Measurements from ENCODE around the gene SLC35E2B.
"Not testable (repeated sequence)": the region's sequence is repeated elsewhere in the genome, so short reads cannot be mapped to it uniquely, and the experiment has no call there.

The SLC35E2B gene

DNA sequence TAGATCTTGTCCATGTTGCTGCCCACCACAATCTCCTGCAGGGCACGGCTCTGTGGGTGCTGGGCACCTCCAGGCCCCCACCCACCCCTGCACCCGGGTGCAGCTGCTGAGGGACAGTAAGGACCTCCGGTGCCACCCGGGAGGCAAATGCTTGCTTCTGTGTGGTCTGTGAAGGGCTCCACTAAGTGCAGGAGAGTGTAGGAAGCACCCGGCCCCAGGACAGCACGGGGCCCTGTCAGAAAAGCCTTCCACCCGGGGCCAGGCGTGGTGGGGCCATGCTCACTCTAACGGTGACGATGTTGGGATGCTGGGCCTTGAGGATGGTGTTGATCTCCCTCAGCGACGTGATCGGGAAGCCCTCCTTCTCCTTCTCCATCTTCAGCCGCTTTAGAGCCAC, 55.1 kb downstream of the SLC35E2B start:
- not testable (repeated sequence) for DNase-seq

DNA sequence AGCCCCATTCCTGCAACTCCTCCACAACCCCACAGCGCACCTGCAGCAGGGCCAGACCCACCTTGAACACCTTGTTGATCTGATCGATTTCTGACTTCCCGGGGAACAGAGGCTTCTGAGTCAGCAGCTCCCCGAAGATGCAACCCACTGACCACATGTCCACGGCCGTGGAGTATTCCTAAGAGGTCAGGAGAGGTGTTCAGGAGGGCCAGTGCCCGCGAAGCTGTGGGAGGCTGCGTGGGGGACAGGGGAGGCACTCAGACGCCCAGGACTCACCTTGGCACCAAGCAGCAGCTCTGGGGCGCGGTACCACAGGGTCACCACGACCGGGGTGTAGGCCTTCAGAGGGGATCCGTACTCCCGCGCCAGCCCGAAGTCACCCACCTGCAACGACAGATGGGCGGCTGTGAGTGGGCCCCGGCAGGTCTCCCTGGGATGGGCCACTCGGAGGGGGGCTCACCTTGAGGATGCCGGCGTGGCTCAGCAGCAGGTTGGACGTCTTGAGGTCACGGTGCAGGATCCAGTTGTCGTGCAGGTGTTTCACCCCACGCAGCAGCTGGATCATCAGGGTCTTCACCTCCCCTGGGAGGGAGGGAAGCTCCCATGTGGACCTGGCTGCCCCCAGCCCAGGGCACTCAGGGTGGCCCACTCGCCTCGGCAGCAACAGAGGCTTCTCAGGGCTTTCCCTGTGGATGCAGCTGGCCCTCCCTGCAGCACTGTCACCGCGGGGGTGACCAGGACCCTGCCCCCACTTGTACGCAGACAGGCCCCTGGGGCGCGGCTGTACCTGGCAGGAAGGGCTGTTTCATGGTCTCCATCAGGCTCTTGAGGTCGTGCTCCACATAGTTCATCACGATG, 55.7 kb downstream of the SLC35E2B start:
- DNase-seq = not testable (repeated sequence)

DNA sequence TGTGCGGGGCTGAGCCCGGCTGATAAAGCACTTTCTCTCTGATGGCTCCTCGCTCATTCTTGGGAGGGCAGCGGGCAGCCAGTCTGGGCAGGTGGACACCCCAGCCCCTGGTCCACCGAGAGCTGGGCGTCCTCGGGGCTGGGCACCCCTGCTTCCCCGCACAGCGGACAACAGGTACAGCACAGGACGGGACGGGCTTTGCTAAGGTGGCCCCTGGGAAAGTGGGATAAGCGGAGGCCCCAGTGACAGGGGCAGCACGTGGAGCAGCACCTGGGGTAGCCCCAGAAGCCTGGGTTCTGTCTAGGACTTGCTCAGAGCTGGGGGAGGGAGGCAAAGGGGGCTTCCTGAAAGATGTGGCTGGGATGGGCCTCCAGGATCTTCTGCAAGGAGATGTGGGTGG, 58.0 kb downstream of the SLC35E2B start:
- not testable (repeated sequence) for DNase-seq

DNA sequence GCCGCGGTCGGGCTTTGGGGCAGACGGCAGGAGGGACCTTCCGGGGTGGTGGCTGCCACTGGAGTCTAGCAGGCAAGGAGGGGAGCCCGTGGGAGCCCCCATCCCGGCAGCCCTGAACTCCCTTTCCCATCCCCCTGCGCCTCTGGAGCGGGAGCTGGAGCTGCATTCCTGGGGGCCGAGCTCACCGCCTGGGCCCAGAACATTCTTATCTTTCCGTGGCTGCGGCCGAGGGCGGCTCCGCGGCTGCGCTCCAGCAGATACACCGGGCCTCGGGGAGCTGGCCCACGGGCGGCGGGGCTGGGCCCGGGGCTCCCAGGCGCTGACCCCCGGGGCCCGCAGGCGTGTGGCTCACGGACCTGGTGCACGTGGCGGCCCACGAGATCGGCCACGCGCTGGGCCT, 59.2 kb downstream of the SLC35E2B start:
- not testable (repeated sequence) for DNase-seq

DNA sequence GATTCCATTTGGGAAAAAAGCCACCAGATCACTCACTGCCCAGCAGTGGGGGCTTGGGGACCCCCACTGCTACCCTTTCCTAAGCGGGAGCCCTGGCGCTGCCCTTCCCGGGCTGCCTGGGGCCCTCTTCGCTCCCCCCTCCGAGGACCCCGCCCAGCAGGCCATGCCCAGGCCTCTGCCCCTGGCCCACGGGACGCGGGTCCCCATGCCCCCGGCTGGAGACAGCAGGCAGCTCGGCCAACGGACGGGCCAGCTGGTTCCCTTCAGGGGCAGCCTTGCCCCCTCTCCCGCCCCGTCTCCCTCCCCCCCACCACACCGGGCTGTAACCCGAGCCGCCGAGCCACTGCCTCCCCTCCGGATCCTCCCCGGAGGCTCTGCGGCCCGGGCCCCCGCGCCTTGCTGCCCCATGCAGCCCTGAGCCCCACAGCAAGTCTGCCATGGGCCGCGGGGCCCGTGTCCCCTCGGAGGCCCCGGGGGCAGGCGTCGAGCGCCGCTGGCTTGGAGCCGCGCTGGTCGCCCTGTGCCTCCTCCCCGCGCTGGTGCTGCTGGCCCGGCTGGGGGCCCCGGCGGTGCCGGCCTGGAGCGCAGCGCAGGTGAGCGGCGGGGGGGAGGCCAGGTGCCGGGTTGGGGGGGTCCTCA, 60.7 kb downstream of the SLC35E2B start, which contains the start of gene MMP23B:
Gene MMP23B, plus strand, starts transcription at position 392 of the 639 bp plus-strand sequence. Its CDS starts 46 bp downstream, at position 438.
- DNase-seq = no peak

DNA sequence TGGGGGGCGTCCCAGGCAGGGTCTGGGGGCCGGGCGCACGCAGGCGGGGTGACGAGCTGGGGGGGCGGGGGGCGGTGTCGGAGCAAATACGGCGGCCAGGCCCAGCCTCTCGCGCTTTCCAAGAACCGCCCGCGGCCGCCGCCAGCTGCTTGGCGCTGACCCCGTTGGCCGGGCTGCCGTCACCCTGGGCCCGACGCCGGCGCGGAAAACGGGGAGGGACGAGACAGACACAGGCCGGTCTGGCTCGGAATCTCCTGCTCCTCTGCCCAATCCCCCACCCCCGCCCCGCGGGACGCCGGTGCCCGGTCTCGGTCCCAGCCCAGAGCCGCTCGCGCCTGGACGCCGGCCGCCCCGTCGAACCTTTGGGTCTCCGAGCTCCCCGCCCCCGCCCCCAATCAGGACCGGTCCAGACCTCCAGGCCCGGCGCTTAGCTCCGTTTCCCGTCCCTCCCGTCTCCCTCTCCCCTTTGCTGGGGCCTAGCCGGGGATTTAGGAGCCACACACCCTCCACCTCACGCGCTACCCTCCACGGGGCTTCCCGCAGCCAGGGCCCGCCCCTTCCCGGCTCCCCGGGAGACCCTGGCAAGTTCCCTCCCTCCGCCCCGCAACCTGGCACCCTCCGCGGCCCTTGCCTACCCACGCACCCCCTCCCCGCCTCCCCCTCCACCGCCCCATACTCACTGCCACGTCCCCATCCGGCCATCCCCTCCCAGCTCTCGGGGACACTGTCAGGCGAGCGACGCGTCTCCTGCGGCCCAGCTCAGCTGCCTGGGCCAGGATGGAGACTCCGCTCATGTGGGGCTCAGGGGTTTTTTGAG, 61.4 kb downstream of the SLC35E2B start:
- peak; percentile 32 for DNase-seq

DNA sequence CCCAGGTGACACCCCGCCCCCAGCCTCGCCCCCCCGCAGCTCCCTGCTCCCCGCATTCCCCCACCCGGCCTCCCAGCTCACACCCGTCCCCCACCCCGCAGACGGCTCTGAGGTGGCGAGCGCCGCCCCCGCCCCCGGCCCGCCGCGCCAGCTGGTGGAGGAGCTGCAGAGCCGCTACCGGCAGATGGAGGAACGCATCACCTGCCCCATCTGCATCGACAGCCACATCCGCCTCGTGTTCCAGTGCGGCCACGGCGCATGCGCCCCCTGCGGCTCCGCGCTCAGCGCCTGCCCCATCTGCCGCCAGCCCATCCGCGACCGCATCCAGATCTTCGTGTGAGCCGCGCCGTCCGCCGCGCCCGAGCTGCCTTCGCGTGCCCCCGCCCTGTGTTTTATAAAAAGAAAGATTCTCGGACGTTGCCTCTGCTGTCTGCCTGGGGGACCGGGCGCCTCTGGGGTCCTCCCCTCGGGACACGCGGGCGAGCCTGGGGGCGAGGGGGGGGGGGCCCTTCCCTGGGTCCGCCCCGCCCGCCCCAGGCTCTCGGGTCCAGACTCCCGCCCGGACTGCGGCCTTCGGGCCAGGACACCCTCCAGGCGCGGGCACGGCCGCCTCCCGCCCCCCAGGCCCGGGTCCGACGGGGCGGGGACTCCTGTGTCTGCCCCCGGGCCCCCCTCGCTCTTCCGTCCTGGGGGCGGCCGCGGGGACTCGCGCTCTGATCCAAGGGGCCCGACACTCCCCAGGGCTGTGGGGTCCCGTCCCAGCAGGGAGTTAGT, 62.2 kb downstream of the SLC35E2B start:
- peak; percentile 90 for DNase-seq

DNA sequence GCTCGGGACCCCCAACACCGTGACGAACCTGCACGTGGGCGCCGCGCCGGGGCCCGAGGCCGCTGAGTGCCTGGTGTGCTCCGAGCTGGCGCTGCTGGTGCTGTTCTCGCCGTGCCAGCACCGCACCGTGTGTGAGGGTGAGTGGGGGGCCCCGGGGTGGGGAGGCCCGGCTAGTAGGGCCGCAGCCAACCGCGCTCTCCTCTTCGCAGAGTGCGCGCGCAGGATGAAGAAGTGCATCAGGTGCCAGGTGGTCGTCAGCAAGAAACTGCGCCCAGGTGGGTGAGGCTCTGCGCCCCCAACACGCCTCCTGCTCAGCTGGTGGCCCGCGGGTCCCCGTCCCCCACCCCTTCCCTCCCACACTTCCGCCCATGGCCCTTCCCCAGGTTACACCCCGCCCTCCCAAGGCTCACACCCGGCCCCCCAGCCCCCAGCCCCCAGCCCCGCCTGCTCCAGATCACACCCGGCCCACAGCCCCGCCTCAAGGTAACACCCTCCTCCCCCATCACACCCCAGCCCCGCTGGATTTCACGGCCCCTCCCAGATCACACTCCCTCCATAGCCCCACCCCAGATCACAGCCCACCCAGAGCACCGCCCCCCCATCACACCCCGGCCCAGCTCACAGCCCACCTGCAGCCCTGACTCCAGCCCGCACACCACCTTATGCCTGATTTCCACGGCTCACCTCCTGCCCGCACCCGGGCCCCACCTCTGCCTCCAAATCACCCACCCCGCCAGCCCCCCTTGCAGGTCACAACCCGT, 63.0 kb downstream of the SLC35E2B start:
- DNase-seq = peak; percentile 73

DNA sequence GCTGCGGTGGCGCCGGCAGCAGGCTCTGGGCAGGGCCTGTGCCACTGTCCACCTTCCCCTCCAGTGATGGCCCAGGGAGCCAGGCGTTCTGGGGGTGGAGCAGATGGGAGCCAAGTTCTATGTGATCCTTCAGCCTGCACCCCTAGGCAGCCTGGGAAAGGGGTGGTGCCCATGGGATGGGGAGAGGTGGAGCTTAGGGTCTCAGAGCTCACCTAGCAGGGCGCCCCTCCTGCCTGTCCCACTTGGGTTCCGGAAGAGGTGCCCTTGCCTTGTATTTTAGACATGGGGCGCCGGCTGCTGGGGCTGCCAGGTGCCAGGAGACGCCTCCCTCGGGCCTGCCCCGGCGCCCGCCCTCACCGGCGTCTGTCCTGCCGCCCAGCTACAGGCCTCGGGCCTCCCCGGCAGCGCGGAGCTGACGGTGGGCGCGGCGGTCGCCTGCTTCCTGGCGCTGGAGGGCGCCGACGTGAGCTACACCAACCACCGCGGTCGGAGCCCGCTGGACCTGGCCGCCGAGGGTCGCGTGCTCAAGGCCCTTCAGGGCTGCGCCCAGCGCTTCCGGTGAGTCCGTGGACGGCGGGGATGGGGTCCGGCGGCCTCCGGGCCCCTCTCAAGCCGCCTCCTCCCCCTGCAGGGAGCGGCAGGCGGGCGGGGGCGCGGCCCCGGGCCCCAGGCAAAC, 63.7 kb downstream of the SLC35E2B start:
- DNase-seq = peak; percentile 25

DNA sequence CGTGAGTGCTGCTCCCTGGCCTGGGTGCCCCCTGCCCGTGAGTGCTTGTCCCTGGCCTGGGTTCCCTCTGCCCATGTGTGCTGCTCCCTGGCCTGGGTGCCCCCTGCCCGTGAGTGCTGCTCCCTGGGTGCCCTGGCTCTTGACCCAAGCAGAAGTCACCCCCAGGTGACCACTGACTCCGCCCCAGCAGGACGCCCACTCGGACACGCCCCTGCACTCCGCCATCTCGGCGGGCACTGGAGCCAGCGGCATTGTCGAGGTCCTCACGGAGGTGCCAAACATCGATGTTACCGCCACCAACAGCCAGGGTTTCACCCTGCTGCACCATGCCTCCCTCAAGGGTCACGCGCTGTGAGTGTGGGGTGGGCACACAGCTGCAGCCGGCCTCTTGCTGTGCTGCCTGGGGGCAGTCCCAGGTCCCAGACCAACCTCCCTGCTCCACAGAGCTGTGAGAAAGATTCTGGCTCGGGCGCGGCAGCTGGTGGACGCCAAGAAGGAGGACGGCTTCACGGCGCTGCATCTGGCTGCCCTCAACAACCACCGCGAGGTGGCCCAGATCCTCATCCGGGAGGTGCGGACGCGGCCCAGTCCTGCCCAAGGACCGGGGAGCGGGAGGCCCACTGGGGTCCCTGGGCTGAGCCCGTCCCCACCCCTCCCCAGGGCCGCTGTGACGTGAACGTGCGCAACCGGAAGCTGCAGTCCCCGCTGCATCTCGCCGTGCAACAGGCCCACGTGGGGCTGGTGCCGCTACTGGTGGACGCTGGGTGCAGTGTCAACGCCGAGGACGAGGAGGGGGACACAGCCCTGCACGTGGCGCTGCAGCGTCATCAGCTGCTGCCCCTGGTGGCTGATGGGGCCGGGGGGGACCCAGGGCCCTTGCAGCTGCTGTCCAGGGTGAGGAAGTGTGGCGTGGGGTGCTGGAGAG, 64.5 kb downstream of the SLC35E2B start:
- DNase-seq = no peak

DNA sequence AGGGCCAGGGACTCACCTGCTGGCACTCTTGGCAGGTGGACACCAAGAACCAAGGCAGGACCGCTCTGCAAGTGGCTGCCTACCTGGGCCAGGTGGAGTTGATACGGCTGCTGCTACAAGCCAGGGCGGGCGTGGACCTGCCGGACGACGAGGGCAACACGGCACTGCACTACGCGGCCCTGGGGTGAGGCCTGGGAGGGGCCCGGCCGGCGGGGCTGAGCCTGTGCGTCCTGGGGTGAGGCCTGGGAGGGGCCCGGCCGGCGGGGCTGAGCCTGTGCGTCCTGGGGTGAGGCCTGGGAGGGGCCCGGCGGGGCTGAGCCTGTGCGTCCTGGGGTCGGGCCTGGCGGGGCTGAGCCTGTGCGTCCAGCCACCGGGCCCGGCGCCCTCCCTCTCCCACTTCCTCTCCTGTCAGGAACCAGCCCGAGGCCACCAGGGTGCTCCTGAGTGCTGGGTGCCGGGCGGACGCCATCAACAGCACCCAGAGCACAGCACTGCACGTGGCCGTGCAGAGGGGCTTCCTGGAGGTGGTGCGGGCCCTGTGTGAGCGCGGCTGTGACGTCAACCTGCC, 65.2 kb downstream of the SLC35E2B start:
- DNase-seq = no peak

DNA sequence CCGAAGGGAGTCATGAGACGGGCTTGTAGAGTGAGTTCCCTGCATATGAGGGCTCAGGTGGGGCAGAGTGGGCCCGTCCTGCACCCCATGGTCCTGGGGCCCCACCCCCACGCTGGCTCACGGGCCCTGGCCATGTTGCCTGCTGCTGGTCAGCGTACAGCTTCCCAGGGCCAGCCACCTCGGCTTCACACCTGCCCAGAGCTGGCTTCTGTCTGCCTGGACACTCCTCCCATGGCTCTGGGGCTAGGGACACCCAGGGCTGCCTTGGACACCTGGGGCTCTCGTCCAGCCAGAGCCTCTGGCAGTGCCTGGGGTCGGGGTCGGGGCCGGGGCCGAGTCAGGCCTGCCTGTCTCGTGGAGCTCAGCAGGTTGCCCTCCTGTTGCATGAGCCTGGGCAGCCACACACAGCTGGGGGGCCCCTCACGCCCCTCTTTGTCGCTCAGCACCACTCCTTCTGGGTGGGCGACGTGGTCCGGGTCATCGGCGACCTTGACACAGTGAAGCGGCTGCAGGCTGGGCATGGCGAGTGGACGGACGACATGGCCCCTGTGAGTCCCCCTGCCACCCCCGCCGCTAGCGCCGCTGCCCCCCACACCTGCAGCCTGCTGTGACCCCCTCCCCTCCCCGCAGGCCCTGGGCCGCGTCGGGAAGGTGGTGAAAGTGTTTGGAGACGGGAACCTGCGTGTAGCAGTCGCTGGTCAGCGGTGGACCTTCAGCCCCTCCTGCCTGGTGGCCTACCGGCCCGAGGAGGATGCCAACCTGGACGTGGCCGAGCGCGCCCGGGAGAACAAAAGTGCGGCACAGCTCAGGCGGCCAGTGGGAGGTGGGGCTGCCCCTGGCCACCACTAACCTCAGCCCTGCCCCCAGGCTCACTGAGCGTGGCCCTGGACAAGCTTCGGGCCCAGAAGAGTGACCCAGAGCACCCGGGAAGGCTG, 66.1 kb downstream of the SLC35E2B start:
- no peak for DNase-seq

DNA sequence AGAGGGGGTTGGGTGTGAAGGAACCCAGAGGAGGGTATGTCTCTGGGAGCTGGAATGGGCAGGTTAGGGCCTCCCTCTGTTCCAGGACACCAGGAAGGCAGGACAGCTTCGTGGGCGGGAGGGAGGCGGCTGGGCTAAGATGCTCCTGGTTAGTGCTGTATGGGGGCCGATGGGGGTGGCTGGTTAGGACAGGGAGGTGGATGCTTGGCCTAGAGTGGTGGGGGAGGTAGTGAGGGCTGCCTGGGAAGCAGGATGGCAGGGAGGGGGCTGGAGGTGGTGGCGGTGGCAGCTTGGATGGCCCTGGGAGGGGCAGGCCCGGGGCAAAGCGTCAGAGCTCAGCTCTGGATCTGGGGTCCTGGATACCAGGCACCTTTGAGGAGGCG, 66.8 kb downstream of the SLC35E2B start:
- no peak for DNase-seq

DNA sequence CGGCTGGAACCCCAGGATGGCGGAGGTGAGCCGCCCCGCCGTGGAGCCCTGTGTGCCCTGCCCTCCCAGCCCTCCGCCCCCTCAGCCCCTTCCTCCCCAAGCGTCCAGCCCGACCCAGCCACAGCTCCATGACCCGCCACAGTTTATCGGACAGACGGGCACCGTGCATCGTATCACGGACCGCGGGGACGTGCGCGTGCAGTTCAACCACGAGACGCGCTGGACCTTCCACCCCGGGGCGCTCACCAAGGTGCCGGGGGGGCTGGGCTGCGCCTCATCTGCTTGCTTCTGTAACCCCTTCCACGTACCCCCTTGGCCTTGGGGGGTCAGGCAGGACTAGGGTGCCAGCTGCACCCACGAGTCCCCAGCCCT, 67.2 kb downstream of the SLC35E2B start:
- no peak for DNase-seq

DNA sequence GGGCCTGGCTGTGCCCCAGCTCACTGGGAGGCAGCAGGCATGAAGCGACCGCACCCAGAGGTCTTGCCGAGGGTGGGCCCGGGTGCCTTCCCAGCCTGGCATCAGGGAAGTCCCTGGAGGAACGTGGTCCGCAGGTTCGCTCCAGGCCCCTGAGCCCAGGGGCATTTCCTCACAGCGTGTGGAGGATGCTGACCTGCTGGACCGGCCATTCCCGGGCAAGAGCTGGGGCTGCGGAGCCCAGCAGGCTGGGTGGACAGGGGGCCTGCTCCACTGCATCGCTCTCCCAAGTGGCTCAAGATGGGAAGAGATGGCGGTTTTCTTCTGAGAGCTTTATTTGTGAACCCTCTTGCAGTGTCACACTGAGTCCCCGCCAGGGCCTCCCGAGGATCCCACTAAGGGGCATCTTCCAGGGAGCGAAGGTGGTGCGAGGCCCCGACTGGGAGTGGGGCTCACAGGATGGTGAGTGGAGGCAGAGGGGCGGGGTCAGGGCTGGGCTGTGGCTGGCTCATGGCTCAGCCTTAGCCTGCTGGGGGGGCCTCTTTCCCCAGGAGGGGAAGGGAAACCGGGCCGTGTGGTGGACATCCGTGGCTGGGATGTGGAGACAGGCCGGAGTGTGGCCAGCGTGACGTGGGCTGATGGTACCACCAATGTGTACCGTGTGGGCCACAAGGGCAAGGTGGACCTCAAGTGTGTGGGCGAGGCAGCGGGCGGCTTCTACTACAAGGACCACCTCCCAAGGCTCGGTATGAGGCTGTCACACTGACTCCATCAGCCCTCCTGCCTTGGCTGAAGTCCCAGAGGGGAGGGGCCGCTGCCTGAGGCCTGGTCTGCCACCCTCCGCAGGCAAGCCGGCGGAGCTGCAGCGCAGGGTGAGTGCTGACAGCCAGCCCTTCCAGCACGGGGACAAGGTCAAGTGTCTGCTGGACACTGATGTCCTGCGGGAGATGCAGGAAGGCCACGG, 67.9 kb downstream of the SLC35E2B start:
- DNase-seq = no peak

DNA sequence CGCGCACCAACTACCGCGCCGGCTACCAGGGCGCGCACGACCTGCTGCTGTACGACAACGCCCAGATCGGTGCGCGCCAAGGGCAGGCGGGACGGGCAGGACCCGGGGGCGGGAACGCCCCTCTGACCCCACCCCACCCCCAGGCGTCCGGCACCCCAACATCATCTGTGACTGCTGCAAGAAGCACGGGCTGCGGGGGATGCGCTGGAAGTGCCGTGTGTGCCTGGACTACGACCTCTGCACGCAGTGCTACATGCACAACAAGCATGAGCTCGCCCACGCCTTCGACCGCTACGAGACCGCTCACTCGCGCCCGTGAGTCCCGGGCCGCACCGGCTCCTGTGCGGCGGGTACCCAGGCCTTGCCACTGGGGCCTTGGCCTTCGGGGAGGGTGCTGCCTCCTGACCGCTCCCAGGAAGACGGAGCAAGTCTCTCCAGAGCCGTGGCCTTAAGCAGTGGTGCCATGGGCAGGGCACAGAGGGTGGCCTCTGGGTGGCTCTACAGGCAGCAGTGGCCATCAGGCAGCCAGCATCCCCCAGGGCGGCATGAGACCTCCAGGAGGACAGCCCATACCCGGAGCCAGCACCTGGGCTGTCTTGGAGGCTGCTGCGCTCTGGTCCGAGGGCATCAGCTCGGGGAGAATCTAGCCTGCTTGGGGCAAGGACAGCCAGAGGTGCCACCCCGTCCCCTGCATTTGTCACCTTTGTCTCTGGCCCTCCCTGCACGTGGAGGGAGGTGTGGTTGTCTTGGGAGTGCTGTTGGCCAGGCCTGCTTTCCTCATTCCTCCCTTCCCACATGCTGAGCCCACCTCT, 68.8 kb downstream of the SLC35E2B start:
- DNase-seq = no peak

All from T-helper 9 cell (primary cell).